SK-N-SH (cell line): Measurements from ENCODE around the gene LSM4. TPM values are rescaled to one million over a fixed set of nuclear protein-coding genes. Genes with fewer than 3 reads are reported as not detected.
"Not testable (repeated sequence)": the region's sequence is repeated elsewhere in the genome, so short reads cannot be mapped to it uniquely, and the experiment has no call there.

Experiments used
- CTCF ChIA-PET: fragments of 300-600, 350-600 bp; formaldehyde crosslinking; extraction: SDS; loops from one replicate; lab custom pipeline; 2021; lab: Yijun Ruan, JAX
- POLR2A ChIA-PET: fragments of 350-600 bp; sonication (Branson Sonifier 250); formaldehyde crosslinking; extraction: SDS; loops from one replicate; lab custom pipeline; 2020; ENCODE audit warnings: antibody characterized with exemption, inconsistent platforms; lab: Yijun Ruan, JAX
- DNase-seq: peaks from one replicate; pipeline ENCODE4 v3.0.0; 2012
- H2AFZ ChIP-seq: fragments of 200-600 bp; sonication (generic); 2 replicates; pipeline ENCODE4 v1.8.1; 2016; ENCODE audit warnings: antibody characterized with exemption, mild to moderate bottlenecking, low read depth
- H3F3A ChIP-seq: fragments of 200-600 bp; sonication (generic); replicated peaks from 2 replicates; pipeline ENCODE3; 2016; ENCODE audit warnings: antibody characterized with exemption, mild to moderate bottlenecking; ENCODE audit not compliant: insufficient read depth
- H3K27ac ChIP-seq, 2 experiments: fragments of 200-500 bp in 1 of 2; fragments of 200-600 bp in 1 of 2; sonication (Bioruptor generic) in 1 of 2; sonication (generic), shearing (Covaris generic) in 1 of 2; 2 replicates each; pipeline versions ENCODE4 v1.5.1 to v1.6.1; 2014 to 2016; ENCODE audit warnings: low read depth in 2 of 2, inconsistent platforms in 1 of 2, low read length in 1 of 2, mild to moderate bottlenecking in 1 of 2, mixed read lengths in 1 of 2
- H3K27me3 ChIP-seq: fragments of 200-600 bp; sonication (generic), shearing (Covaris generic); 2 replicates; pipeline ENCODE4 v1.6.1; 2016; ENCODE audit warnings: mixed run types; ENCODE audit not compliant: insufficient read depth
- H3K36me3 ChIP-seq, 2 experiments: fragments of 200-500 bp in 1 of 2; fragments of 200-600 bp in 1 of 2; sonication (Bioruptor generic) in 1 of 2; sonication (generic) in 1 of 2; replicated peaks in 1 of 2; 2 replicates each; pipeline versions ENCODE3 to v1.5.1; 2014 to 2016; ENCODE audit warnings: low read length in 1 of 2, mild to moderate bottlenecking in 1 of 2; ENCODE audit not compliant: insufficient read depth in 2 of 2, control insufficient read depth in 1 of 2
- H3K4me1 ChIP-seq, 2 experiments: fragments of 200-500 bp in 1 of 2; fragments of 200-600 bp in 1 of 2; sonication (Bioruptor generic) in 1 of 2; sonication (generic), shearing (Covaris generic) in 1 of 2; 2 replicates each; pipeline versions ENCODE4 v1.5.1 to v1.6.1; 2014 to 2016; ENCODE audit warnings: low read depth in 1 of 2, low read length in 1 of 2, mixed run types in 1 of 2; ENCODE audit not compliant: insufficient read depth in 2 of 2, control insufficient read depth in 1 of 2
- H3K4me2 ChIP-seq: fragments of 200-600 bp; sonication (generic), shearing (Covaris generic); 2 replicates; pipeline ENCODE4 v1.6.1; 2017; ENCODE audit warnings: mixed run types
- H3K4me3 ChIP-seq, 2 experiments: fragments of 200-500 bp in 1 of 2; fragments of 200-600 bp in 1 of 2; sonication (Bioruptor generic) in 1 of 2; sonication (generic), shearing (Covaris generic) in 1 of 2; 2 replicates each; pipeline versions ENCODE4 v1.5.1 to v1.8.1; 2014 to 2016; ENCODE audit warnings: low read depth in 2 of 2, inconsistent platforms in 1 of 2, low read length in 1 of 2, mild to moderate bottlenecking in 1 of 2, mixed read lengths in 1 of 2, moderate library complexity in 1 of 2
- H3K79me2 ChIP-seq: fragments of 200-600 bp; sonication (generic); 2 replicates; pipeline ENCODE4 v1.8.1; 2017; ENCODE audit warnings: mild to moderate bottlenecking; ENCODE audit not compliant: insufficient read depth
- H3K9ac ChIP-seq: fragments of 200-600 bp; sonication (generic); 2 replicates; pipeline ENCODE4 v1.6.1; 2017; ENCODE audit warnings: mixed run types
- H3K9me2 ChIP-seq: fragments of 200-600 bp; sonication (generic); 2 replicates; pipeline ENCODE4 v1.6.1; 2017; ENCODE audit warnings: mixed run types
- H3K9me3 ChIP-seq: fragments of 200-600 bp; sonication (generic); 2 replicates; pipeline ENCODE4 v1.6.1; 2017; ENCODE audit warnings: mixed run types, mild to moderate bottlenecking, moderate library complexity
- H4K20me1 ChIP-seq: fragments of 200-600 bp; sonication (generic); 2 replicates; pipeline ENCODE4 v1.6.1; 2017; ENCODE audit warnings: mild to moderate bottlenecking, mixed run types; ENCODE audit not compliant: insufficient read depth
- CHD2 ChIP-seq: fragments of 150-350 bp; IDR thresholded peaks from 2 replicates; pipeline ENCODE4 v1.6.1; 2018; ENCODE audit warnings: low read length; ENCODE audit not compliant: partially characterized antibody
- FOSL2 ChIP-seq: IDR thresholded peaks from 2 replicates; pipeline ENCODE4 v1.4.0; 2012; ENCODE audit warnings: low read depth, mild to moderate bottlenecking, moderate library complexity, borderline replicate concordance
- FOXJ3 ChIP-seq: sonication (generic); formaldehyde crosslinking; IDR thresholded peaks from 2 replicates; pipeline ENCODE4 v1.5.1; 2020; ENCODE audit warnings: mild to moderate bottlenecking, missing genetic modification reagents
- FOXM1 ChIP-seq: IDR thresholded peaks from 2 replicates; pipeline ENCODE4 v1.4.0; 2012; ENCODE audit warnings: low read depth, mild to moderate bottlenecking
- GATA2 ChIP-seq: sonication (generic); formaldehyde crosslinking; IDR thresholded peaks from 2 replicates; pipeline ENCODE4 v1.5.0; 2020; ENCODE audit warnings: mild to moderate bottlenecking, missing genetic modification reagents
- NFIC ChIP-seq: IDR thresholded peaks from 2 replicates; pipeline ENCODE4 v1.4.0; 2012; ENCODE audit warnings: borderline replicate concordance
- RAD21 ChIP-seq: IDR thresholded peaks from 2 replicates; pipeline ENCODE4 v1.6.1; 2012; ENCODE audit warnings: mild to moderate bottlenecking, low read length
- RFX5 ChIP-seq: IDR thresholded peaks from 2 replicates; pipeline ENCODE4 v1.6.1; 2012; ENCODE audit warnings: mild to moderate bottlenecking, improper control_type of control experiment, low read length
- SIN3A ChIP-seq: IDR thresholded peaks from 2 replicates; pipeline ENCODE4 v1.6.1; 2012; ENCODE audit warnings: low read depth, mild to moderate bottlenecking, low read length, moderate library complexity, borderline replicate concordance
- SMC3 ChIP-seq: IDR thresholded peaks from 2 replicates; pipeline ENCODE4 v1.6.1; 2012; ENCODE audit warnings: low read depth, low read length, improper control_type of control experiment
- WGBS: methylation state at CpG from one replicate; pipeline ENCODE4 v1.1.6; 2017; ENCODE audit warnings: low lambda C conversion rate; 5-methylcytosine and 5-hydroxymethylcytosine counted together
- polyA plus RNA-seq, 3 experiments: library from polyadenylated mRNA; depleted of rRNA; stranded (reverse); fragments of >200 nt; gene quantifications; 2 replicates each; pipeline ENCODE4 v1.2.3, GENCODE V29; 2012
- TF ChIP-seq, protein P1 (sequence below): IDR thresholded peaks from 2 replicates; pipeline ENCODE4 v1.4.0; 2012; ENCODE audit warnings: low read depth, borderline replicate concordance
- TF ChIP-seq, protein P2 (sequence below): fragments of 150-350 bp; IDR thresholded peaks from 2 replicates; pipeline ENCODE4 v1.6.1; 2016; ENCODE audit warnings: mild to moderate bottlenecking, low read depth, low read length

LSM4 gene
- polyA plus RNA-seq, 1 of the 3 experiments (the other 2 are of a cell fraction): 277 TPM

DNA sequence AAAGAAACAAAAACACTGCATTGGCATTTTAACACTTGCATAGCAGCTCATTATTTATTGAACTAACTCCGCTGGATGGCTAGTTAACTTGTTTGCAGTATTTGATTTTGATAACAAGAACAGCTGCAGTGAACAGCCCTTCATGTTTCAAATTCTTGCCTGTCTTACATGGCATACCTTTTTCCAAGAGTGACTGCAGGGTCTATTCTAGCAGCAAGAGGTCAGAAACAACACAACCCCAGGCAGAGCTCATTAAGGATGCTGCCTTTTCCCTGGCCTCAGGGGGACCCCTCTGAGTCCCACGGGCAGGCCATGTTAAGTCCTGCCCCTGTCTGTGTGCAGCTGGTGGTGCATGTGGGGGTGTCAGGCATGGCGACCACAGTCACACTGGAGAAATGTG is 34.2 kb upstream of the LSM4 start:
- Histone ChIP-seq H3F3A (peaks cover 3% of the 10 kb centered on the region), H3K4me3 (no peak overlapping the region), H3K27me3 (no peaks in the 10 kb centered on the region), H3K9me2 (no peaks in the 10 kb centered on the region), H3K36me3 (peaks cover 6 to 18% of the 10 kb centered on the region in 2 experiments), H2AFZ (no peak overlapping the region), H3K79me2 (no peaks in the 10 kb centered on the region), H4K20me1 (no peaks in the 10 kb centered on the region), H3K4me2 (no peak overlapping the region), H3K27ac (no peak overlapping the region), H3K9ac (no peak overlapping the region), H3K9me3 (no peaks in the 10 kb centered on the region), H3K4me1 (no peaks in the 10 kb centered on the region)
- 87% methylated on average over 1 of the region's 3 CpGs for WGBS
- no peak for TF ChIP-seq NFIC
- ChIA-PET CTCF (interaction anchor here (0.9 to 2.2 kb wide), 3 partner anchors 31 to 62 kb away, joined by 3 to 8 read pairs (median 4); partner anchors contain the start of gene SSBP4), POLR2A (no interaction called here)
- DNase-seq: no peak

DNA sequence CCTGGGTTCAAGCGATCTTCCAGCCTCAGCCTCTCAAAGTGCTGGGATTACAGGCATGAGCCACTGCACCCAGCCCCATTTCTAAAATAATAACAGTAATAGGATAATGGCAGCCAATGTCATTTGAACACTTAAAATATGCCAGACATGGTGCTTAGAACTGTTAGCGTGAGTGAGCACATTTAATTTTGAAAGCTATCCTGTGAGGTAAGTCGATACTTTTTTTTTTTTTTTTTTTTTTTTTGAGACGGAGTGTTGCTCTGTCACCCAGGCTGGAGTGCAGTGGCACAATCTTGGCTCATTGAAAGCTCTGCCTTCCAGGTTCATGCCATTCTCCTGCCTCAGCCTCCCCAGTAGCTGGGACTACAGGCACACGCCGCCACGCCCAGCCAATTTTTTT is 31.9 kb upstream of the LSM4 start:
- H3K9me2 ChIP-seq, H3K27me3 ChIP-seq, H2AFZ ChIP-seq, H3F3A ChIP-seq, H3K79me2 ChIP-seq, POLR2A ChIA-PET, H3K4me3 ChIP-seq, H3K4me2 ChIP-seq, H3K9ac ChIP-seq, DNase-seq, H3K4me1 ChIP-seq, H4K20me1 ChIP-seq, H3K9me3 ChIP-seq, H3K27ac ChIP-seq: not testable (repeated sequence)
- CTCF ChIA-PET: interaction anchor here (0.7 to 3.1 kb wide), 5 partner anchors 26 to 76 kb away, joined by 3 to 20 read pairs (median 3); partner anchors contain the start of gene GDF15
- 95% methylated on average over 7 of the region's 7 CpGs for WGBS
- peaks cover 6 to 18% of the 10 kb centered on the region in 2 experiments for H3K36me3 ChIP-seq

DNA sequence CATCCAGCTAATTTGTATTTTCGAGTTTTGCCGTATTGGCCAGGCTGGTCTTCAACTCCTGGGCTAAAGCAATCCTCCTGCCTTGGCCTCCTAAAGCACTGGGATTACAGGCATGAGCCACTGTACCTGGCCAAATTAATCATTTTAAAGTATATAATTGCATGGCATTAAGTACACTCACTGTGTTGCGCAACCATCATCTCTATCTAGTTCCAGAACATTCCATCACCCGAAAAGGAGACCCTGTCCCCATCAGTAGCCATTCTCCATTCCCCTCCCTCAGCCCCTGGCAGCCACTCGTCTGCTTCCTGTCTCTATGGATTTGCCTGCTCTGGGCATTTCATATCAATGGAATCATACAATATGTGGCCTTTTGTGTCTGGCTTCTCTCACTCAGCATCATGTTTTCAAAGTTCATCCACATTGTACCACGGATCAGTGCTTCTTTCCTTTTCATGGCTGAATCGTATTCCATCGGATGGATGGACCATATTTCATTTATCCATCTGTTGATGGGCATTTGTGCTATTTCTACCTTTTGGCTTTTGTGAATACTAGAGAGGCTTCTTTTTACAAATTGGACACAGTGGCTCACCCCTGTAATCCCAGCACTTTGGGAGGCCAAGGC is 30.6 kb upstream of the LSM4 start:
- Histone ChIP-seq H4K20me1 (no peaks in the 10 kb centered on the region), H3K9me3 (no peaks in the 10 kb centered on the region), H3F3A (peaks cover 5% of the 10 kb centered on the region), H3K4me1 (no peaks in the 10 kb centered on the region), H3K4me2 (no peak overlapping the region), H3K9me2 (no peaks in the 10 kb centered on the region), H3K9ac (no peak overlapping the region), H3K27ac (no peak overlapping the region), H2AFZ (no peak overlapping the region), H3K79me2 (no peaks in the 10 kb centered on the region), H3K27me3 (no peaks in the 10 kb centered on the region), H3K36me3 (peaks cover 6 to 17% of the 10 kb centered on the region in 2 experiments)
- WGBS: 91% methylated on average over 8 of the region's 8 CpGs
- ChIA-PET CTCF (interaction anchor here (1.0 to 3.1 kb wide), 3 partner anchors 25 to 60 kb away, joined by 3 to 20 read pairs (median 4); no protein-coding TSS in a partner anchor), POLR2A (no interaction called here)
- no peak for DNase-seq
- no peak for TF ChIP-seq RAD21
- TF ChIP-seq SMC3: no peak
- TF ChIP-seq NFIC: no peak
- TF ChIP-seq FOSL2: no peak
- TF ChIP-seq, protein P1, sequence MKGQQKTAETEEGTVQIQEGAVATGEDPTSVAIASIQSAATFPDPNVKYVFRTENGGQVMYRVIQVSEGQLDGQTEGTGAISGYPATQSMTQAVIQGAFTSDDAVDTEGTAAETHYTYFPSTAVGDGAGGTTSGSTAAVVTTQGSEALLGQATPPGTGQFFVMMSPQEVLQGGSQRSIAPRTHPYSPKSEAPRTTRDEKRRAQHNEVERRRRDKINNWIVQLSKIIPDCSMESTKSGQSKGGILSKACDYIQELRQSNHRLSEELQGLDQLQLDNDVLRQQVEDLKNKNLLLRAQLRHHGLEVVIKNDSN: no peak
- TF ChIP-seq SIN3A: no peak
- TF ChIP-seq, protein P2, sequence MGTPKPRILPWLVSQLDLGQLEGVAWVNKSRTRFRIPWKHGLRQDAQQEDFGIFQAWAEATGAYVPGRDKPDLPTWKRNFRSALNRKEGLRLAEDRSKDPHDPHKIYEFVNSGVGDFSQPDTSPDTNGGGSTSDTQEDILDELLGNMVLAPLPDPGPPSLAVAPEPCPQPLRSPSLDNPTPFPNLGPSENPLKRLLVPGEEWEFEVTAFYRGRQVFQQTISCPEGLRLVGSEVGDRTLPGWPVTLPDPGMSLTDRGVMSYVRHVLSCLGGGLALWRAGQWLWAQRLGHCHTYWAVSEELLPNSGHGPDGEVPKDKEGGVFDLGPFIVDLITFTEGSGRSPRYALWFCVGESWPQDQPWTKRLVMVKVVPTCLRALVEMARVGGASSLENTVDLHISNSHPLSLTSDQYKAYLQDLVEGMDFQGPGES: no peak
- no peak for TF ChIP-seq FOXJ3
- no peak for TF ChIP-seq CHD2
- TF ChIP-seq GATA2 (CRISPR knock-in tag): no peak
- no peak for TF ChIP-seq FOXM1
- no peak for TF ChIP-seq RFX5
- TF ChIP-seq, all 33 proteins: peak for 0
- no peak overlapping the region for H3K4me3 ChIP-seq
